HL-60 (cell line): Measurements from ENCODE around the gene SLBP.

Experiments
- GABPA ChIP-seq: IDR thresholded peaks from 2 replicates; pipeline ENCODE4 v1.6.1; 2012; ENCODE audit warnings: low read depth
- POLR2AphosphoS5 ChIP-seq: IDR thresholded peaks from 2 replicates; pipeline ENCODE4 v1.6.1; 2012; ENCODE audit warnings: low read depth
- SPI1 ChIP-seq: IDR thresholded peaks from 2 replicates; pipeline ENCODE4 v1.6.1; 2012; ENCODE audit warnings: low read depth, mild to moderate bottlenecking, borderline replicate concordance
- TF ChIP-seq, protein P1 (sequence below): IDR thresholded peaks from one replicate; pipeline ENCODE4 v1.5.1; 2011; ENCODE audit warnings: low read length, control low read depth, inconsistent platforms; ENCODE audit not compliant: insufficient read depth
- TF ChIP-seq, protein P2 (sequence below): IDR thresholded peaks from 2 replicates; pipeline ENCODE4 v1.6.1; 2012; ENCODE audit warnings: low read depth; ENCODE audit not compliant: insufficient replicate concordance

DNA sequence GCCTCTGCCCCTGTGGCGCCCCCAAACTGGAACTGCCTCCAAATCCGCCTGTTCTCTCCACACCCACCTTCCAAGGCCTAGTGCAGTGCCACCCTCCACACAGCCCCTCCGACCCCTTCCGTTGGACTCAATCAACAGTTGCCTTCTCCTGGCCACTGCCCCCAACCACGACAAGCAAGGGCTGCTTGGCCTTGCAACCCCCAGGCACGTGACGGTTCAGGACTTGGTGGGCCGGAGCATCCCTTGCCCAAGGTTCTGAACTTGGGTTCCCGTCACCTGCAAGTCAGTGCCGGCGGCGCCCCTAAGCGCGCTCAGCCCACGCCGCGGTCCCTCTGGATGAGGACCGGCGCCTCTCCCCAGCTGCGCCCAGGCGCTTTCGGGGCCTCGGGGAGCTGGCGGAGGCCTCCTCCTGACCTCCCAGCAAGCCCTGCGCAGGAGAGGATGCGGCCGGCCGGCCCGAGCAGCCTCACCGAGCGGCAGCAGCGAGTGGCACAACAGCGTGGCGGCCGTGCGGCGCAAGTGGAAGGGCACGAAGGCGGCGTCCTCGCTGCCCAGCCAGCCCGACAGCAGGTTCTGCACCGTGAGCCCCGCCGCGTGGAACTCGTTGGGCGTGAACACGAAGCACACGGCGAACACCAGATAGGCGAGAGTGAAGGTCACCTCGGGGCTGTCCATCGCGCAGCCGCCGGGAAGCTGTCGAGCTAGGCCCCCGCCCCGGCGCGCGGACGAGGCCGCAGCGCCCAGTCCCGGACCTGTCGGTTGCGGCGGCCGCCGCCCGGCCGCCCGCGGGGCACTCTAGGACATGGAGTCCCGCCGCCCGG lies 8.3 kb upstream of the SLBP start:
- TF ChIP-seq, protein P1, sequence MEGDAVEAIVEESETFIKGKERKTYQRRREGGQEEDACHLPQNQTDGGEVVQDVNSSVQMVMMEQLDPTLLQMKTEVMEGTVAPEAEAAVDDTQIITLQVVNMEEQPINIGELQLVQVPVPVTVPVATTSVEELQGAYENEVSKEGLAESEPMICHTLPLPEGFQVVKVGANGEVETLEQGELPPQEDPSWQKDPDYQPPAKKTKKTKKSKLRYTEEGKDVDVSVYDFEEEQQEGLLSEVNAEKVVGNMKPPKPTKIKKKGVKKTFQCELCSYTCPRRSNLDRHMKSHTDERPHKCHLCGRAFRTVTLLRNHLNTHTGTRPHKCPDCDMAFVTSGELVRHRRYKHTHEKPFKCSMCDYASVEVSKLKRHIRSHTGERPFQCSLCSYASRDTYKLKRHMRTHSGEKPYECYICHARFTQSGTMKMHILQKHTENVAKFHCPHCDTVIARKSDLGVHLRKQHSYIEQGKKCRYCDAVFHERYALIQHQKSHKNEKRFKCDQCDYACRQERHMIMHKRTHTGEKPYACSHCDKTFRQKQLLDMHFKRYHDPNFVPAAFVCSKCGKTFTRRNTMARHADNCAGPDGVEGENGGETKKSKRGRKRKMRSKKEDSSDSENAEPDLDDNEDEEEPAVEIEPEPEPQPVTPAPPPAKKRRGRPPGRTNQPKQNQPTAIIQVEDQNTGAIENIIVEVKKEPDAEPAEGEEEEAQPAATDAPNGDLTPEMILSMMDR: no peak
- TF ChIP-seq, protein P2, sequence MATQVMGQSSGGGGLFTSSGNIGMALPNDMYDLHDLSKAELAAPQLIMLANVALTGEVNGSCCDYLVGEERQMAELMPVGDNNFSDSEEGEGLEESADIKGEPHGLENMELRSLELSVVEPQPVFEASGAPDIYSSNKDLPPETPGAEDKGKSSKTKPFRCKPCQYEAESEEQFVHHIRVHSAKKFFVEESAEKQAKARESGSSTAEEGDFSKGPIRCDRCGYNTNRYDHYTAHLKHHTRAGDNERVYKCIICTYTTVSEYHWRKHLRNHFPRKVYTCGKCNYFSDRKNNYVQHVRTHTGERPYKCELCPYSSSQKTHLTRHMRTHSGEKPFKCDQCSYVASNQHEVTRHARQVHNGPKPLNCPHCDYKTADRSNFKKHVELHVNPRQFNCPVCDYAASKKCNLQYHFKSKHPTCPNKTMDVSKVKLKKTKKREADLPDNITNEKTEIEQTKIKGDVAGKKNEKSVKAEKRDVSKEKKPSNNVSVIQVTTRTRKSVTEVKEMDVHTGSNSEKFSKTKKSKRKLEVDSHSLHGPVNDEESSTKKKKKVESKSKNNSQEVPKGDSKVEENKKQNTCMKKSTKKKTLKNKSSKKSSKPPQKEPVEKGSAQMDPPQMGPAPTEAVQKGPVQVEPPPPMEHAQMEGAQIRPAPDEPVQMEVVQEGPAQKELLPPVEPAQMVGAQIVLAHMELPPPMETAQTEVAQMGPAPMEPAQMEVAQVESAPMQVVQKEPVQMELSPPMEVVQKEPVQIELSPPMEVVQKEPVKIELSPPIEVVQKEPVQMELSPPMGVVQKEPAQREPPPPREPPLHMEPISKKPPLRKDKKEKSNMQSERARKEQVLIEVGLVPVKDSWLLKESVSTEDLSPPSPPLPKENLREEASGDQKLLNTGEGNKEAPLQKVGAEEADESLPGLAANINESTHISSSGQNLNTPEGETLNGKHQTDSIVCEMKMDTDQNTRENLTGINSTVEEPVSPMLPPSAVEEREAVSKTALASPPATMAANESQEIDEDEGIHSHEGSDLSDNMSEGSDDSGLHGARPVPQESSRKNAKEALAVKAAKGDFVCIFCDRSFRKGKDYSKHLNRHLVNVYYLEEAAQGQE: no peak
- TF ChIP-seq SPI1 (no peak), POLR2AphosphoS5 (peak; percentile 62), GABPA (no peak)
